ENCODE measurements around the gene FER.
"Not testable (repeated sequence)": the region's sequence is repeated elsewhere in the genome, so short reads cannot be mapped to it uniquely, and the experiment has no call there.

Gene FER

DNA sequence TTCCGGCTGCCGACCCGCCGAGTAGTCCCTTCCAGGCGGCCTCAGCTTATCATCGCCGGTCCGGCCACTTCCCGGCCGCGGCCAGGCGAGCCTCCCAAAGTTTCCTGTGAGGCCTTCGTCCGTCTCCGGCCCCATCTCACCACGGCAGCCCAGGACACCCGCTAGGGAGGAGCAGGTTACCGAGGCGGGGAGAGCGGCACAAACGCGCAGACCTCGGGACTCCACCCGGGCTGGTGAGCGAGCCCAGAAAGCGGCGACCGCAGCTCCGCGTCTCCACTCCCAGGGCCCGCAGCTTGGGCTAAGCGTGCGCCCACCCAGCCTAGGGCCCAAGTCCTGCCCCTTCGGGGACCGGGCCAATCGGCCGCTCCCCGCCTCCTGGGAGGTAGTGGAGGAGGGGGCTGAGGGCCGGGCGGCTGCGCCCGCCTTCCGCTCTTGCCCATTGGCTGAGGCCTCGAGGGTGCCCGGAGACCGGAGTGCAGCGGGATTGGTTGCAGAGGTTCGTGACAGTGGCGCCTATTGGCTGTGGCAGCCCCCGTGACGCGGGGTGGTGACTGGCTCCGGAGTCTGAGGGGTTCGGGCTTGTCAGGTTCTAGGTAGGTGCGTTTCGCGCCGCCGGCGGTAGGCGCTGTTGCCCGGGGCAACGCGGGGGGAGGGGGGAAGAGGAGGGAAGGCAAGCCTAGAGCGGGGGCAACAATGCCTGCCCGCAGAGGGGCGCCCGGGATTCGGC lies 867 bp downstream of the FER start:
- peak; percentile 93 to 98 for DNase-seq

DNA sequence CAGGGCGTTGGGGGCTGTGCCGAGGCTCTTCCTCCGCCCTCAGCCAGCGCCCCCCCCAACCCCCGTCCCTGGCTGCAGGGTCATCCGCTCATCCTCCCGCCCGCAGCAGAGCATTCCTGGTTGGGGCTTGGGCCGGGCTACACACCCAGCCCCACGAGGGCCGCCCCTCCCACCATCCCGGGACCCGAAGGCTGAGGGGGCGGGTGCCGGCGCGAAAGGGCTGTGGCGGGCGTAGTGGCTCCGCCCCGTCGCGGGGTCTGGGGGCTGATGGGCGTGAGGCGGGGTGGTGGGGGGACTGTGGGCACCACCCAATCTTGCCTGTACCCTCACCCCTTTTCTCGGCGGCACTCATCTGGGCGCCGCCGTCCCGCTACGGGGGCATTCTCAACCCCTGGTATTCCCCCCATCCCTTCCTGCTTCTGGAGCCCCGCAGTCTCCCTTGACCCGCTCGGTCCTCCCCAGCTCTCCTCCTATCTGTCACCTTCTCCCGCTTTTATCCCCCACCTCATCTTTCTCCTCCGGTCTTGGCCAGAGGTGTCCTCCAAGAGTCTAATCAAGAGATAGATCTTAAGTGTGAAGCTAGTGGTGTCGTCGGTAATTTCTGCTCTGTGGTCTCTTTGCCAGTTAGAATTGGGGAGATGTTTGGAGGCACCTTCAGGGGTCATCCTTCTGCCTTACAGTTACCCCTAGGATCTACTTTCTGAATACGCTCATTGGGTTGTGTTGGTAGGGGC lies 1.6 kb downstream of the FER start:
- DNase-seq = peak; percentile 50 to 54

DNA sequence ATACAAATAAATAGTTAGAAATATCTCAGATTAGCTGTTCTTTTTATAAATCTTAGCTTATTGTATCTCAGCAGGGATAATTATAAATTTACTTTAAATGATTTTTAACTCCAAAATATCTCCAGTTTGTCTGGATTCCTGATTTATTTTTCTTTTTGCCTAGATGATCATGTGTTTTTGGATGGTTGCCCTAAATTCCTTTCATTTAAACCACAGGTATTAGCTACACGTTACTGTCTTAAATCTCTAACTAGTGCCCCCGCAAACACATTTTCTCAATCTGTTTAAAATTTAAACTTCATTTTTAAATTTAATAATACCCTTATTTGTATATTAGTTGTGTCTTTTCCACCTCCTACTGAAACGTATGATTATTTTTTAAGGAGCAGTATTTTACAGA lies 5.6 kb downstream of the FER start:
- DNase-seq = no peak

DNA sequence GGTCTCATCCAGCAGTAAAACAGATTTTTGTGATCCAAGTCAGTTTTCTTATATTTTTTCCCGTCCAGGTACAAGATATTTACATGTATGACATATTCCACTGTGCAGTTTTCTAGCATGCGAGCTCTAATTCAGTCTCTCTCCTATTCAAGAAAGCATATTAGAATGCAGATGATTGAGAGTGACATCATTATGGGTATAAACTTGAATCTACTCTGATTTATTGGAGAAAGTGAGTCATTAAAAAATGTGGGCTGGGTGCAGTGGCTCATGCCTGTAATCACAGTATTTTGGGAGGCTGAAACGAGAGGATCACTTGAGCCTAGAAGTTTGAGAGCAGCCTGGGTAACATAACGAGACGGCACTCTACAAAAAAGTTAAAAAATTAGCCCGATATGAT lies 6.2 kb downstream of the FER start:
- no peak for DNase-seq

DNA sequence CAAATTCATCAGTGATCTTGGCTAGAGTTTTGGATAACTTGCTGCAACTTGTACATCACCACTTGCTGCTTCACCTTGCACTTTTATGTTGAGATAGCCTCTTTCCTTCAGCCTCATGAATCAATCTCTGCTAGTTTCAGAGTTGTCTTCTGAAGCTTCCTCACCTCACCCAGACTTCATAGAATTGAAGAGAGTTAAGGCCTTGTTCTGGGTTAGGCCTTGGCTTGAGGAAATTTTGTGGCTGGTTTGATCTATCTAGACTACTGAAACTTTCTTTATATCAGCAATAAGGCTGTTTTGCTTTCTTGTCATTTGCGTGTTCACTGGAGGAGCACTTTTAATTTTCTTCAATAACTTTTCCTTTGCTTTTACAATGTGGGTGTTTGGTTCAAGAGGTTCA lies 12.8 kb downstream of the FER start:
- no peak for DNase-seq

DNA sequence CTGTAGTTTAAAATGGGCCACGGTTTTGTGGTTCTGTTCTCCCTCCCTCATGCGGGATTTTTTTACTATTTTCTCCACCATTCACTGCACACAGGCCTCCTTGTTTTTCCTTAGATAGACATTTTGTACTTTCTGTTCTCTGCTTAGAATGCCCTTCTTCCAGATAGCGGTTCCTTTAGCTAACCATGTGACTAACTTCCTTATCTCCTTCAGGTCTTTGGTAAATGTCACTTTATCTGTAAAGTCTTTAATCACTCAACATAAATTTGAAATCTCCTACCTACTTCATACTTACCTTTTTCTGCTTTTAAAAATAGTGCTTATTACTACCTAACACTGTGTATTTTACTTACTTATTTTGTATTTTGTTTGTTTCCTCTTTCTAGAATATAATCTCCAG lies 15.0 kb downstream of the FER start:
- DNase-seq = no peak

DNA sequence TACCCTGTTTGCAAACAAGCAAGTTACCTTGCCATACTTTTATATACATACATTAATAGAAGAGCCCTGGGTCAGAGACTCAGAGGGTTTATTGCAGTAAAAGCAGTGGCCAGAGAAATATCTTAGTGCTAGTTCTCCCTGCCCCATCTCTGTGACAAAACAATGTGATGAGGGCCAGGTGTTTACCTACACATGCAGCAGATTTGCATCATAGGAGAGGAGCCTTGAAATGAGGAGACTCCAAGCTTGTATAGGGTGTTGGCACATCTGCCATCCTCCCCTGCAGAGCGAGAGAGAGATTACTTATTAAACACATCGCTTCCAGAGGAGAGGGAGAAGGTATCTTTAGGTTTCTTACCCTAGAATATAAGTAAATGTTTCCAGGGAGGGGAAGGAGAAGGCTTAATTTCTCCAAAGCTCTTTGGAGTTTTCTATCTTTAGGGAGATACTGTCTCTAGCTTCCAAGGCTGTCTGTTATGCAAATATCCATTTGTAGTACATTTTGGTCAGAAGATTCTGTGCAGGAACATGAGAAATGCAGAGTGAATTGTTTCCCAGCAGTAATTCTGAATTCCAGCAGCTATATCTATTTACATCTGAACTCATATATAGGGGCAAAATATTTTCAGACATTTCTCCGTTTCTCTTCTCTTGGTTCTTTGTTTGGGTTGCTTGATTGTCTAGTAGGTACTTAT lies 15.7 kb downstream of the FER start:
- DNase-seq = no peak

DNA sequence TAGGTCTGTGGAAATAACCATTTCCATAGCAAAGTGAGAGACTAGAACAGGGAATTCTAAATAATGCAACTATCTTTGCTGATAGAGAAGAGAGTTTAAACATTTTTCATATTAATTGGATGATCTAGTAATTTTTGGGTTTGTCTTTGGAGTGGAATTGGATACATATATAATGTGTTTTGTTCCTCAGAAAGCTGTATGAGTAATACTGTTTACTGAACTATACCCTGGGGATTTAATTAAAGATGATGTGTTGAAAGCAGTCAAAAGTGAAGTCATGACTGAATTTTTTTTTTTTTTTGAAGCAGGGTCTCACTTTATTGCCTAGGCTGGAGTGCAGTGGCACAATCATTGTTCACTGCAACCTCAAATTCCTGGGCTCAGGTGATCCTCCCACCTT lies 17.9 kb downstream of the FER start:
- no peak for DNase-seq

DNA sequence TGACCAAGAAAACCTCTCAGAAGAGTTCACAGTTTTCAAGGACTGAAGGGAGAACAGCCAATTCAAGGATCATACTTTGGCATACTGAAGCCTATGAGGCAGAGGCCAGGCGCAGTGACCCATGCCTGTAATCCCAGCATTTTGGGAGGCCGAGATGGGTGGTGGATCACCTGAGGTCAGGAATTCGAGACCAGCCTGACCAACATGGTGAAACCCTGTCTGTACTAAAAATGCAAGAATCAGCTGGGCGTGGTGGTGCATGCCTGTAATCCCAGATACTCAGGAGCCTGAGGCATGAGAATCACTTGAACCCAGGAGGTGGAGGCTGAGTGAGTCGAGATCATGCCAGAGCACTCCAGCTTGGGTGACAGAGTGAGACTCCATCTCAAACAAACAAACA lies 19.2 kb downstream of the FER start:
- DNase-seq = not testable (repeated sequence)

DNA sequence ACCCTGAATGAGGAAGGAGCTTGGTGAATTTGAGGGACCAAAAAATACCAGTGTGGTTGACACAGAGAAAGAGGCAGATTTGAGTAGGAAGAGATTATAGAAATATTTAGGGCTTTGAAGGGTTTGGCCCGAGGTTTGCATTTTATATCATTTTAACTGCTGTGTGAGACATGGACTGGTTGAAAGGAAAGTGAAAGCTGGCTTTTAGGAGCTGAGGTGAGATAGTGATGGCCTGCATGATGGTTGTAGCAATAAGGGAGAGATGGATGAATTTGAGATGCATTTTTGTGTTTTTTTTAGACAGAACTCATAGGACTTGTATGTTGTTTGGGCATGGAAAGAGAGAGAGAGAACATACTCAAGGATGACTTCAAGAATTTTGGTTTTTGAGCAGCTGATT lies 21.7 kb downstream of the FER start:
- no peak for DNase-seq

DNA sequence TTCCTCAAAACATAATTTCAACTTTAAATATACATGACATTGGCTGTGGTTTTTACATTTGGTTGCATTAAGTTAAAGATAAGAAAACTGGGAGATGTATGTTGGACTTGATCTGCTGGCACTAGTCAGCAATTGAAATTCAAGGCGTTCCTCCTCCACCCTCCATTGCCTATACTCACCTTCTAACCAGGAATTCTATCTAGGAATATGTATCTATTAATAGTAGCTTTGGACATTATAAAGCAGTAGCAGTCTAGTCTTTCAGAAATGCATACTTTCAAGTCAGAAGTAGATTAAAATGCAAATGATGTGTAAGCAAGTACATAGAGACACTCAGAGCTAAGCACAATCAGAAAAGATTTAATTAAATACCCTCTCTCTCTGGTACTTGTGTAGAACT lies 24.9 kb downstream of the FER start:
- DNase-seq = no peak

DNA sequence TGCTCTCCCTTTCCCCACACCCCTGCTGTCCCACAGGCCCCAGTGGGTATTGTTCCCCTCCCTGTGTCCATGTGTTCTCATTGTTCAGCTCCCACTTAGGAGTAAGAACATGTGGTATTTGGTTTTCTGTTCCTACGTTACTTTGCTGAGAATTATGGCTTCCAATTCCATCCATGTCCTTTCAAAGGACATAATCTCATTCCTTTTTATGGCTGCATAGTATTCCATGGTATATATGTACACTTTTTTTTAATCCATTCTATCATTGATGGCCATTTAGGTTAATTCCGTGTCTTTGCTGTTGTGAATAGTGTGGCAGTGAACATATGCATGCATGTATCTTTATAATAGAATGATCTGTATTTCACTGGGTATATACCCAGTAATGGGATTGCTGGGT lies 25.6 kb downstream of the FER start:
- no peak for DNase-seq

DNA sequence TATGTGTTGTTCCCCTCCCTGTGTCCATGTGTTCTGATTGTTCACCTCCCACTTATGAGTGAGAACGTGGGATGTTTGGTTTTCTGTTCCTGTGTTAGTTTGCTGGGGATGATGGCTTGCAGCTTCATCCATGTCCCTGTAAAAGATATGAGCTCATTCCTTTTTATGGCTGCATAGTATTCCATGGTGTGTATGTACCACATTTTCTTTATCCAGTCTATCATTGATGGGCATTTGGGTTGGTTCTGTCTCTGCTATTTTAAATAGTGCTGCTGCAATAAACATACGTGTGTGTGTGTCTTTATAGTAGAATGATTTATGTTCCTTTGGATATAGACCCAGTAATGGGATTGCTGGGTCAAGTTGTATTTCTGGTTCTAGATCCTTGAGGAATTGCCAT lies 26.4 kb downstream of the FER start:
- DNase-seq = not testable (repeated sequence)

DNA sequence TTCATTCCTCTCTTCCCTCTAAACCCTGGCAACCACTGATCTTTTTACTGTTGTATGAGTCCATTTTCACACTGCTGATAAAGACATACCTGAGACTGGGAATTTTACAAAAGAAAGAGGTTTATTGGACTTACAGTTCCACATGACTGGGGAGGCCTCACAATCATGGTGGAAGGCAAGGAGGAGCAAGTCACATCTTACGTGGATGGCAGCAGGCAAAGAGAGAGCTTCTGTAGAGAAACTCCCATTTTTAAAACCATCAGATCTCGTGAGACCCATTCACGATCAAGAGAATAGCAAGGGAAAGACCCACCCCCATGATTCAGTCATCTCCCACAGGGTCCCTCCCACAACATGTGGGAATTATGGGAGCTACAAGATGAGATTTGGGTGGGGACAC lies 29.9 kb downstream of the FER start:
- DNase-seq = not testable (repeated sequence)

DNA sequence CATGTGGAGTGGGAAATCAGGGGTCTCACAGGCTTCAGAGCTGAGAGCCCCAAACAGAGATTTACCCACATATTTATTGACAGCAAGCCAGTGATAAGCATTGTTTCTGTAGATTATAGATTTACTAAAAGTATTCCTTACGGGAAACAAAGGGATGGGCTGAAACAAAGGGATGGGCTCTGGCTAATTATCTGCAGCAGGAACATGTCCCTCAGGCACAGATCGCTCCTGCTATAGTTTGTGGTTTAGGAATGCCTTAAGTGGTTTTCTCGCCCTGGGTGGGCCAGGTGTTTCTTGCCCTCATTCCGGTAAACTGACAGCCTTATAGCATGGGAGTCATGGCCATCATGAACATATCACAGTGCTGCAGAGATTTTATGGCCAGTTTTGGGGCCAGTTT lies 36.9 kb downstream of the FER start:
- DNase-seq = not testable (repeated sequence)

DNA sequence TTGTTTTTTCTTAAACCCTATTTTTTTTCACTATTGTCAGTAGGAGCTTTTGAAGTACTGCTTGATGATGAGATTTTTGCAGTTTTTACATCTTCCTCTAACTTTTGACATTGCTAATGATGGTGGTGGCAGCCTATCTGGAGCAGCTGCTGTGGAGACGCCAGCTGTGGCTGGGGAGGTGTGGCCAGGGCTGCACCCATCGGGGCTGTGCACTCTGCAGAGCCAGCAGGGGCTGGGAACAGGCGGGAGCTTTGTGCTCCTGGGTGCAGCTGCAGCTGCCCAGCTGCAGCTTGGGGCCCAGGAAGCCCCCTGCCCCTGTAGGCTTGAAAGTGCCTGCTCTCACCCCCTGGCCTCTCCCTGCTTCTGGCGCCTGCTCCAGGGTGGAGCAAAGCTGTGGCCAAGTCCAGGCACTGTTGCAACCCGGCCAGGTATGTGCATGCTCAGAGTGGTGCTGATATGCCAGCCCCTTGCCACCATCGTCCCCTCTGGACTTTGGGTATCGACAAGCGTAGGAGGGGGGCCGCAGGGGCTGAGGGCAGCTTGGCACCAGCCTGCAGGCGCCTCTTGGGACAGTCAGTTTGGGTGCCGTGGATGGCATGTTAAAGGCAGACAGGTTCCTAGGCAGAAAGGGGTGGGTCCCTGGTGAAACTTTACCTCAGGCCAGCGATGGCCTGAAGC lies 39.2 kb downstream of the FER start:
- DNase-seq = no peak

DNA sequence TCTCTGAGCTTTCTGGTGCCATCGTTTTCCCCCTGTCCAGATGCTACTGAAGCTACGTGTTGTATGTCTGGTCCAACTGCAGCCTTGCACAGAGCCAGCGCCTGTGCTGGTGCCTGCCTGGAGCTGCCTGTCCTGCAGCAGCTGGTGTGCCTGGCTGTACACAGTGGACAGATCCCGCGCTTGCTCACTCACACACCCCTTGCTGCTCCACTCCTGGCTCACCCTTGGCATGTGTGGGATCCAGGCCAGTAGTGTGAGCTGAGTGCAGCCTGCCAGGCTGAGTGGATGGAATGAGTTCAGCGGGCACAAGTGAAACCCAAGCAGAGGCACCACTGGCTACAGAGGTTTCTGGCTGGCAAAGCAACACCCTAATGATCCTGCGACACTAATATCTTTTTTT lies 40.4 kb downstream of the FER start:
- no peak for DNase-seq

DNA sequence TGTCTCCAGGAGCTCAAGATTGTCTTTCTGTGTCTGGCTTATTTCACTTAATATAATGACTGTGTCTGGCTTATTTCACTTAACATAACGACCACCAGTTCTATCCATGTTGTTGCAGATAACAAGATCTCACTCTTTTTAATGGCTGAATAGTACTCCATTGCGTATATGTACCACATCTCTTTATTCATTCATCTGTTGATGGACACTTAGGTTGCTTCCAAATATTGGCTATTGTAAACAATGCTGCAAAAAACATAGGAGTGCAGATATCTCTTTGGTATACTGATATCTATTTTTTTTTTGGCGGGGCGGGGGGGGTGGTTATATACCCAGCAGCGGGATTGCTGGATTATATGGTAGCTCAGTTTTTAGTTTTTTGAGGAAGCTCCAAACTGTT lies 45.5 kb downstream of the FER start:
- no peak for DNase-seq

DNA sequence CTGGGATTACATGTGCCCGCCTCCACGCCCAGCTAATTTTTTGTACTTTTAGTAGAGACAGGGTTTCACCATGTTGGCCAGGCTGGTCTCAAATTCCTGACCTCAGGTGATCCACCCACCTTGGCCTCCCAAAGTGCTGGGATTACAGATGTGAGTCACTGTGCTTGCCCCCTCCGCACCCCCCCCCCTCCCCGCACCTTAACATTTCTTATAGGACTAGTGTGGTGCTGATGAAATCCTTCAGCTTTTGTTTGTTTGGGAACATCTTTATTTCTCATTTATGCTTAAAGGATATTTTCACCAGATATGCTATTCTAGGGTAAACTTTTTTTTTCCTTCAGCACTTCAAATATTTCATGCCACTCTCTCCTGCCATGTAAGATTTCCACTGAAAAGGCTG lies 46.7 kb downstream of the FER start:
- not testable (repeated sequence) for DNase-seq

DNA sequence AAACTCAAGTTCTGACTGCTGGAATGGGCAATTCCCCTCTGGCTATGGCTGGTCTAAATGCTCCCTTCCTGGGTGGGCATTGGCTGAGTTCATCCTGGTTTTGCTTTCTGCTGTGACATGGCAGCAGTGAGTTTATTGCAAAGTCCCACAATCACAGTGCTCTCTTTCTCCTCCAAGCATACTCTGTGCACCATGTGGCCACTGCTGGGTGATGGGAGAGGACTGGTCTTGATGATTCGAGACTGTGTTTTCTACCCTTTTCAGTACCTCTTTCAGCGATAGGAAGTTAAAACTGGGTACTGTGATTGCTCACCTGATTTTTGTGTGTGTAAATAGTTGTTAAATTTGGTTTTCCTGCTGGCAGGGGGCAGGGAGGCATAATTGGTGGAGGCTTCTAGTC lies 49.7 kb downstream of the FER start:
- no peak for DNase-seq

DNA sequence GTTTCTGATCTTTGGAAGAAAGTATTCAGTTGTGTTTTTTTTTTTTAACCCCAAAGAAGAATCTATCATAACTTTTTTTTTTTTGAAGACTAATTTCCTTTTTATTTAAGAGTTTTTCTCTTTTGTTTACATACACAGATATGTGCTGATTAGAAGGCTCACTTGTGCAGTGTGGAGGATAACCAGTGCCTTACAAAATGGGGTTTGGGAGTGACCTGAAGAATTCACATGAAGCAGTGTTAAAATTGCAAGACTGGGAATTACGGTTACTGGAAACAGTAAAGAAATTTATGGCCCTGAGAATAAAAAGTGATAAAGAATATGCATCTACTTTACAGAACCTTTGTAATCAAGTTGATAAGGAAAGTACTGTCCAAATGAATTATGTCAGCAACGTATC lies 50.3 kb downstream of the FER start:
- DNase-seq = no peak

DNA sequence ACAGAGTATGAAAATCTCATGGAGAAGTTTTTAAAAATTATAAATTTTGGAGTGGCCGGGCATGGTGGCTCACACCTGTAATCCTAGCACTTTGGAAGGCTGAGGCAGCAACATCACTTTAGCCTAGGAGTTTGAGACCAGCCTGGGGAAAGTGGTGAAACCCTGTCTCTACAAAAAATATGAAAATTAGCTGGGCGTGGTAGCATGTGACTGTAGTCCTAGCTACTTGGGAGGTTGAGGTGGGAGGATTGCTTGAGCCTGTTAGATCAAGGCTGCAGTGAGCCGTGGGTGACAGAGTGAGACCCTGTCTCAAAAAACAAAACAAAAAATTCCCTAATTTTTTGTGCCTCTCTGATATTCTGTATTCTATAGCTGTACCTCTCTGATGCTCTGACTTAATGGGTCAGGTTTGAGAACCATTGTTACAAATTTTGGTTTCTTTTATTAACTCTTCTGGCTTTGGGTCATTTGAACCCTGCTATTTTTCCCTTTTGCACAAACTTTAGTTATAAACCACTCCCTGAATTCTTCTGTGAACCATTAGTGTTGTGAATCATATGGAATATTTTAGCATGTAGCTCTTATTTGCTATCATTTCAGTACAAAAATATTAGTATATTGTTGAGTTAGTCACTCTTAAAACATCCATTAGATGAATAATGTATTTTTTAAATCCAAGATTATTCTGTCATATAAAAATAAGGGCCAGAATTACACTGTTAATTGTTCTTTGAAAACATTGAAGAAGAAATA lies 51.0 kb downstream of the FER start:
- DNase-seq = no peak

DNA sequence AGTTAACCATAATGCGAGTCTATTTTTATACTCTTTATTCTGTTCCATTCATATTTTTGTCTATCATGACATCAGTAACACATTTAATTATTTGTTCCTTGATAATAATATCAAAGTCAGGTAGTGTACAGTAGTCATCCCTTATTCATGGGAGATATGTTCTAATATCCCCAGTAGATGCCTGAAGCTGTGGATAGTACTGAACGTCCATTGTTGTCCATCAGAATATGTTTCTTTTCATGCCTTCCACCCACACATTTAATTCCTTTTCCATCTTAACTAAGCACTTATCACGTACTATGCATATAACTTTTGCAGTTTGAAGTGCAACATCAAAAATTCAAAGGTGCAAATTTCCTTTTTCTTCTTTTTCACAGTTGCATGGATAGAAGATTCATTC lies 53.6 kb downstream of the FER start:
- no peak for DNase-seq
